GM21515 (cell line): ENCODE results near the gene RIMS3.
"Not testable (repeated sequence)": the region's sequence is repeated elsewhere in the genome, so short reads cannot be mapped to it uniquely, and the experiment has no call there.

Experiments
- ATAC-seq: cut with Tn5 transposase; IDR thresholded peaks from one replicate; pipeline ENCODE4 v1.9.1; 2021; ENCODE audit not compliant: unreplicated experiment

Gene RIMS3

DNA sequence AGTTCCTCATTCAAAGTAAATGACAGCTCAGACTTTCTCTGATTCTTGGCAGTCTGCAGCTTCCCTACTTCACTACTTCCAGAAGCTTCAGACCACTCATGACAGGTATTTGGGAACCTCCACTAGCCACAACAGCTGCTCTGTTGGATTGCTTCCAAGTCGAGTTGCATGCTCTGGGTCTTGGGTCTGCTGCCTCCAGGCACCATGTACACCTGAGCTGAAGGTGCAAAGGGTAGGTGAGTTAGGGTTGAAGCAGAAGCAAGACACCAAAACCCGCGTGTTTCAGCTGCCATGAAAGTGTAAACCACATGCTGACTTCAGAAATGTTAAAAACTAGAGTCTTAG lies 71.3 kb downstream of the RIMS3 start:
- no peak for ATAC-seq

DNA sequence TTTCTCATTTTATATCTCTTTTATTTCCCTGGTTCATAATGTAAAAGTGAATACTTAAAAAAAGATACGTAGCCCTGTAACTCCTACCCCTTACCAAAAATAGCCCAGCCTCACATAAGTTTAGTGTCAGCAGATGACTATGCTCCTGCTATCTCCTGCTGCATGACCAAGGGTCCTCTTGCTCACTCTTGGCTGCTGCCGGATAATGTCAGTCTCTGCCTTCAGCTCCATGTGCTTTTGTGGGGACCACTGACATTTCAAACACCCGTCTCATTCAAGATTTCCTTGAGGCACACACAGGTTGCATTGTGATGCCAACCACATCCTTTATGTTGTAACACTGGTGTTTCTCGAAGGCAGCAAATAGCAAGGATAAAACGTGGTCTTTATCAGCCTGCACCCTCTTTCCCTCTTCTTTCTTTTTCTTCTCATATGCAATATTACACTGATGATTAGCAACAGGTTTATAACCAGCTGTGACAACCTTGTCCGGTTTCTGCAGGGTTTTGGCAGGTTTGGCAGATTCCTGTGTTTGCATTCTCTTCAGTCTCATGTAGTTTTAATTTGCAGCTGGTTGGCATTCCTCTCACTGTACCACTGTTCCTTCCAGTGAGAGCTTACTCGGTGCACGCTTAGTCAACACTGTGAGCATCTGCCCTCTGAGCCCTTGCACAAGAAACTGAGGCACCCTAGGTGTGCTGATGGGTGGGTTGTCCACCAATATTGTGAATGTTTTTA lies 71.9 kb downstream of the RIMS3 start:
- no peak for ATAC-seq

DNA sequence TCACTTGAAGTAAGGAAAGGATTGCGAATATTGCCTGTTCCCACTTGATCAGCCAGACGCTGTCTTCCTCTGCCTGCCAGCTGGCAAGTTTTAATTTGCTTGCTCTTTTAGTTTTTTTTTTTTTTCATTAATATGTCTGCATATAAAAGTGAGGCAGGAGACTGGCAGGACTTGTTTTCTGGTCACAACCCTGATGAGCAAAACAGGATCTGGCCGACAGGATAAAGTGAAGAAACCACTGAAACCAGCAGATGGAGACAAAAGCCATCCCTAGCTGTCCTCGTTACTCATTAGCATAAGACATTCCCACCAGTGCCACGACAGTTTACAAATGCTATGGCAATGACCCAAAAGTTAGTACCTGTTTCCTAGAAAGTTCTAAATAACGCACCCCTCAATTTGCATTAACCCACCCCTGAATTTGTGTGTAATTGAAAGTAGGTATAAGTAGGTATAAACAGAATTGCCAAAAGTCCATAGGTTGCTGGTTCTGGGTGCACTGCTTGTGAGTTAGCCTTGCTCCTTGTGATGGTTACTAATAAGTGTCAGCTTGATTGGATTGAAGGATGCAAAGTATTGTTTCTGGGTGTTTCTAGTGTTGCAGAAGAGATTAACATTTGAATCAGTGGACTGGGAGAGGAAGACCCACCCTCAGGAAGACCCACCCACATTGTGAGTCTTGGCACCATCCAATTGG lies 73.2 kb downstream of the RIMS3 start:
- no peak for ATAC-seq

DNA sequence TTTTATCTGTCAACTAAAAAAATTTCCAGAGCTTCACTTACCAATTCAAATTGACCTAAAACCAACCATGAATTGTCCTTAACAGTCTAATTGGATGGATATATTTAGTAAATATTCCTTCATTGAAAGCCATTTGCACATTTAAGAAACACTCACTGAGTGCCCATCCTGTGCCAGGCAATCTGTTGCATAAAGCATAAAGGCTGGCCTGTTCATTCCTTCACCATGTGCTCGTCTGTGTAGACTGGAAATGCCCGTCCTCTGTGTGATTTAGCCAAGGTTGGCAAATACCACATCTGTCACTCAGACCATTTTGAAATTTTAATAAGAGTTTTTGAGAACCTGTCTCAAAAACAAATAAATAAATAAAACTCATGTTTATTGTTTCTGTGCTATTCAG lies 76.9 kb downstream of the RIMS3 start:
- no peak for ATAC-seq

DNA sequence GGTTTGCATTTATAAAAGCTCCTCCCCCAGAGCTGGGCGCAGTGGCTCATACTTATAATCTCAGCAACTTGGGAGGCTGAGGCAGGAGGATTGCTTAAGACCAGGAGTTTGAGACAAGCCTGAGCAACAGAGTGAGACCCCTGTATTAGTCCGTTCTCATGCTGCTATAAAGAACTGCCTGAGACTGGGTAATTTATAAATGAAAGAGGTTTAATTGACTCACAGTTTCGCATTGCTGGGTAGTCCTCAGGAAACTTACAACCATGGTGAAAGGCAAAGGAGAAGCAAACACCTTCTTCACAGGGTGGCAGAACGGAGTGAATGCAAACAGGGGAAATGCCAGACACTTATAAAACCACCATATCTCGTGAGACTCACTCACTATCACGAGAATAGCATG lies 81.5 kb downstream of the RIMS3 start:
- ATAC-seq = no peak

DNA sequence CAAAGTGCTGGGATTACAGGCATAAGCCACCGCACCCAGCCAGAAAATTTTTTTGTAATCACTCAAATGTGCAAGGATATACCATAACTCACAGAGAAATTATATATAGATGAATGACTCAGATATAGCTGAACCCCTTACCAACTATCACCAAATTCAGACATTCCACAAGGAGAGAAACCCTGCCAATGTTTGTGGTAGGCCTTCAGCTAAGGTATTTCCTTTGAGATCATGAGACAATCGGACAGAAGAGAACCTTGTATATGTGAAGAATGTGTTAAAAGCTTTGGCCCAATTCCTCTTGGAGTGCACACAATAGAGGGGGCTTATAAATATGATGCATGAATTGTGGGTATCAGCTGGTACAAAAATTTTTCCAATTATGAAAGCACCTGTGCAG lies 83.4 kb downstream of the RIMS3 start:
- no peak for ATAC-seq

DNA sequence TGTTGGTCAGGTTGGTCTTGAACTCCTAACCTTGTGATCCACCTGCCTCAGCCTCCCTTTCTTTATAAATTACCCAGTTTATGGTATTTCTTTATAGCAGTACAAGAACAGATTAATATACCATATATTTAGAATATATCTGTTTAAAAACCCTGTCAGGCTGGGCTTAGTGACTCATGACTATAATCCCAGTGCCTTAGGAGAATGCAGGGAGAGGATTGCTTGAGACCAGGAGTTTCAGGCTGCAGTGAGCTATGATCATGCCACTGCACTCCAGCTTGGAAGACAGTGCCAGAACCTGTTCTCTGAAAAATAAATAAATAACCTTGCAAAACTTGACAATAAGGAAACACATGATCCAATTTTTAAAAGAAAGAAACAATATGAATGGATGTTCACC lies 90.1 kb downstream of the RIMS3 start:
- no peak for ATAC-seq

DNA sequence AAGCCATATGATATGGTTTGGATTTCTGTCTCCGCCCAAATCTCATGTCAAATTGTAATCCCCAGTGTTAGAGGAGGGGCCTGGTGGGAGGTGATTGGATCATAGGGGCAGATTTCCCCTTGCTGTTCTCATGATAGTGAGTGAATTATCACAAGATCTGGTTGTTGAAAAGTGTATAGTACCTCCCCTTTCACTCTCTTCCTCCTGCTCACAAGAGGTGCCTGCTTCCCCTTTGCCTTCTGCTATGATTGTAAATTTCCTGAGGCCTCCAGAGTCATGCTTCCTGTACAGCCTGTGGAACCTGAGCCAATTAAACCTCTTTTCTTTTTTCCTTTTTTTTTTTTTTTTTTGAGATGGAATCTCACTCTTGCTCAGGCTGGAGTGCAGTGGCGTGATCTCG lies 90.7 kb downstream of the RIMS3 start:
- ATAC-seq = not testable (repeated sequence)
